GM10266 (cell line): Measurements from ENCODE around the gene HUWE1.
"Not testable (repeated sequence)": the region's sequence is repeated elsewhere in the genome, so short reads cannot be mapped to it uniquely, and the experiment has no call there.

Experiments used
- DNase-seq: peaks from one replicate; pipeline ENCODE4 v3.0.0; 2012; ENCODE audit errors: extremely low spot score
- TF ChIP-seq, protein P1 (sequence below): IDR thresholded peaks from 2 replicates; pipeline ENCODE4 v1.5.1; 2012; ENCODE audit warnings: mild to moderate bottlenecking, low read depth; ENCODE audit not compliant: control insufficient read depth, insufficient read depth; ENCODE audit errors: missing control alignments

HUWE1 gene

DNA sequence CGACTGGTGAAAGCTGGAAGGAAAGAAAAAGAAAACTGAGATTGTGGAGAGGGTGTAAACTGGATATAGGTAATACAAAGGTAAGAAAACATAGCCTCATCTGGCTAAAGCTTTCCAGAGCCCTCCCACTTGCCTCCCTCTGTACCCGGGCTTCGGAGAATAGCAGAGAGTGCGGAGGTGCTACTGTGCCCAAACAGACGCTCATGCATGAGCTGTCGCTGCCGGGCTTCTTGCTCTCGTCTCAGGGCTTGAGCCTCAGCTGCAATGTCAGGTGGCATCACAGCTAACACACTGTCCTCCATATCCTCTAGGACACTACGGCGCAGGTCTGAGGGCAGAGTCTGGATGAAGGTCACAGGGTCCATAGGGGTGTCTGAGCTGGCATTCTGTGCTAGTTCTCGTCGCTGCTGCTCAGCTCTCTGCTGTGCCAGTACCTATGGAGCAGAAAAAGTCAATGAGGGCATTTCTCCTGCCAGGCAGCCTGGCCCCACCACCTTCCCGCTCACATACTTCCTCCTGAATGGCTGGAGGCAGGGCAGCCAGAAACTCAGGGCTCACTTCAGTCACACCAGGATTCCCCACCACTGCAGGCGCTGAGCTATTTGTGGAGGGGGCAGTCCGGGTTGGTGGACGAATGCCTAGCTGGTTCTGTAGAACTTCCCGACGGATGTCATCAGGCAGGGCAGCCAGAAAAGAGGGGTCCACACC, 135.6 kb downstream of the HUWE1 start:
- no peak for DNase-seq

DNA sequence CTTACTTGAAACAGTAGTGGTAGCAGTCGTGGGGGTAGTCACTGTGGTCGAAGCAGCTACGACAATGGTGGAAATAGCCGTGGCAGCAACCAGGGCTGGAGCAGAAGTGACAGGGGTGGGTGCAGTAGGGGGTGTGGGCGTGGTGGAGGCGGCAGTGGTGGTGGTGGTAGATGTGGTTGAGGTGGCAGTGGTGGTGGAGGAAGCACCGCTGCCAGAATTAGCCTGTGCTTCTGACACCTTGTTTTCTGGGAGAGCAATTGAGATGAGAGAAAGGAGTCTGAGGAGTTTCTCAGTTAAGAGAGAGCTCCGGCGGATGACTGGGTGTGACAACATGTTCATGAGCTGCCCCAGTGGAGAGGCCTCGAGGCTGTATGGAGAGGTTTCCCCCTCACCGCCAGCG, 138.9 kb downstream of the HUWE1 start:
- no peak for DNase-seq
- TF ChIP-seq, protein P1, sequence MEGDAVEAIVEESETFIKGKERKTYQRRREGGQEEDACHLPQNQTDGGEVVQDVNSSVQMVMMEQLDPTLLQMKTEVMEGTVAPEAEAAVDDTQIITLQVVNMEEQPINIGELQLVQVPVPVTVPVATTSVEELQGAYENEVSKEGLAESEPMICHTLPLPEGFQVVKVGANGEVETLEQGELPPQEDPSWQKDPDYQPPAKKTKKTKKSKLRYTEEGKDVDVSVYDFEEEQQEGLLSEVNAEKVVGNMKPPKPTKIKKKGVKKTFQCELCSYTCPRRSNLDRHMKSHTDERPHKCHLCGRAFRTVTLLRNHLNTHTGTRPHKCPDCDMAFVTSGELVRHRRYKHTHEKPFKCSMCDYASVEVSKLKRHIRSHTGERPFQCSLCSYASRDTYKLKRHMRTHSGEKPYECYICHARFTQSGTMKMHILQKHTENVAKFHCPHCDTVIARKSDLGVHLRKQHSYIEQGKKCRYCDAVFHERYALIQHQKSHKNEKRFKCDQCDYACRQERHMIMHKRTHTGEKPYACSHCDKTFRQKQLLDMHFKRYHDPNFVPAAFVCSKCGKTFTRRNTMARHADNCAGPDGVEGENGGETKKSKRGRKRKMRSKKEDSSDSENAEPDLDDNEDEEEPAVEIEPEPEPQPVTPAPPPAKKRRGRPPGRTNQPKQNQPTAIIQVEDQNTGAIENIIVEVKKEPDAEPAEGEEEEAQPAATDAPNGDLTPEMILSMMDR: no peak

More for the DNA sequence above, 135.6 kb downstream of the HUWE1 start:
- TF ChIP-seq, protein P1: no peak

DNA sequence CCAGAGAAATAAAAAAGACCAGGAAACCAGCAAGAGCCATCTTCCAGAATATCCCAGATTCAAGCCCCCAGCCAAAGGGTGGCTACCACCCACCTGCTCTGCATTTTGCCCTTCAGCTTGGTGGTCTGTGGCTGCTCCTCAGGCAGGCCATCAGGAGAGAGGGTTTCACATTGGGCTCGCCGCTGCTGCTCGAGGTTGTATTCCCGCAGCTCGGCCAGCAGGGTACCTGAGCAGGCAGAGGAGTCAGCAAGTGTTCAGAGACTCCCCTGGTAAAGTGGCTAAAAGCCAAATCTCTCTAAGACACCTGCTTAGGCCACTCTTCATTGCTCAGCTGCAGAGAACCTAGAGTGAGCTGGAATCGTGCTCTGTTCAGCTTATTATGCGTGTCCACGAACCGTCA, 141.6 kb downstream of the HUWE1 start:
- TF ChIP-seq, protein P1: no peak
- DNase-seq: no peak

DNA sequence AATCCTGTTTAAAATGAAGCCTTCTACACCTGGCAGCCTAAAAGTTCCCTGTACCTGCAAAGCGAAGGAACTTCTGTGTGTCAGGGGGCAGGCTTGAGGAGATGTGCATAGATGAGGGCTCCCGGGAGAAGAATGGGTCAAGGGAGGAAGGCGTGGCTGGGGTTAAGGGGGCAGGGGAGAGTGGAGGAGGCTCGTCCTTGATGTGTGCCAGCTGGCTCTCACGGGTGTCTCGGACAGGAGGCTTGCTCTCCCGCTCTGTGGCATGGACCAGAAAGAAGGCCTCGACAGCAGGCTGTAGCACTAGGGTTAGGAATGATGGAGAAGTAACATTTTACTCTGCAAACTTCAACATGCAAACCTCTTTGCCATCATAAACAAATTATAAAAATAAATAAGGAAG, 147.7 kb downstream of the HUWE1 start:
- DNase-seq: no peak
- TF ChIP-seq, protein P1: no peak

DNA sequence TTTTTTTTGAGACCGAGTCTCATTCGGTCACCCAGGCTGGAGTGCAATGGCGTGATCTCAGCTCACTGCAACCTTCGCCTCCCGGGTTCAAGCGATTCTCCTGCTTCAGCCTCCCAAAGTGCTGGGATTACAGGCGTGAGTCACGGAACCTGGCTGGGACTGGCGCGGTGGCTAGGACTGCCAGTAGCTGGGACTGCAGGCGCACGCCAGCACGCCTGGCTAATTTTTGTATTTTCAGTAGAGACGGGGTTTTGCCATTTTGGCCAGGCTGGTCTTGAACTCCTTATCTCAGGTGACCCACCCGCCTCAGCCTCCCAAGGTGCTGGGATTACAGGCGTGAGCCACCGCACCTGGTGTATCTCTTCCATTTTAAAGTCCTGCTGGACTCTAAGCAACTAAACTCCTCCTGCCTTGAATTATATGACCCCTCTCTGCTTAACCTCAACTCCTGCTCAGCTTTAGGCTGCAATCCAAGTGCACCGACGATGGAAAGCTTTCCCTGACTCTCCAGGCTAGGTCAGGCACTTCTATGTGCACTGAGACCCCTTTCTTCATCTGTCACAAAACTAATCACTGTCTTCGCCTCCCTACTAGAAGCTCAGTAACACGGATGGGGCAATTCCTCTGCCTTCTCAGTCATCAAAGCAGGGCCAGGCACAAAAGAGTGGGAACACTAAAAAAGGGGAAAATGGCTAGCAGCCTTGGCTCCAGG, 155.1 kb downstream of the HUWE1 start:
- not testable (repeated sequence) for DNase-seq

DNA sequence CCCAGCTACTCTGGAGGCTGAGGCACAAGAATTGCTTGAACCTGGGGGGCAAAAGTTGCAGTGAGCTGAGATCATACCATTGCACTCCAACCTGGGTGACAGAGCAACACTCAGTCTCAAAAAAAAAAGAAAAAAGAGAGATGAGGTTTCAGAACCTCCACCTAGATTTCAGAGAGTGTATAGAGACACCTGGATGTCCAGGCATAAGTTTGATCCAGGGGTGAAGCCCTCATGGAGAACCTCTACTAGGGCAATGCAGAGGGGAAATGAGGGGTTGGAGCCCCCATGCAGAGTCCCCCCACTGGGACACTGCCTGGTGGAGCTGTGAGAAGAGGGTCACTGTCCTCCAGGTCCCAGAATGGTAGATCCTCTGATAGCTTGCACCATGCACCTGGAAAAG, 159.5 kb downstream of the HUWE1 start:
- DNase-seq: no peak
- TF ChIP-seq, protein P1: no peak

DNA sequence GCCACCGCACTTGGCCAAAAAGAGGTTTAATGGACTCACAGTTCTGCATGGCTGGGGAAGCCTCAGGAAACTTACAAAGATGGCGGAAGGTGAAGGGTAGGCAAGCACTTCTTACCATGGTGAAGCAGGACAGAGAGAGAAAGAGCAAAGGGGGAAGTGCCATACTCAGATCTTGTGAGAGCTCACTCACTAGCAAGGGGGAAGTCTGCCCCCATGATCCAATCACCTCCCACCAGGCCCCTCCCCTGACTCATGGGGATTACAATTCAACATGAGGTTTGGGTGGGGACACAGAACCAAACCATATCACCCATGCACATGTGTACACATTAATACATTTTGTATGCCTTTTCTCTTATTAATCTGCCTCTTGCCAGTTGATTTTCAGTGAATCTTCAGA, 175.2 kb downstream of the HUWE1 start:
- TF ChIP-seq, protein P1: no peak
- no peak for DNase-seq

DNA sequence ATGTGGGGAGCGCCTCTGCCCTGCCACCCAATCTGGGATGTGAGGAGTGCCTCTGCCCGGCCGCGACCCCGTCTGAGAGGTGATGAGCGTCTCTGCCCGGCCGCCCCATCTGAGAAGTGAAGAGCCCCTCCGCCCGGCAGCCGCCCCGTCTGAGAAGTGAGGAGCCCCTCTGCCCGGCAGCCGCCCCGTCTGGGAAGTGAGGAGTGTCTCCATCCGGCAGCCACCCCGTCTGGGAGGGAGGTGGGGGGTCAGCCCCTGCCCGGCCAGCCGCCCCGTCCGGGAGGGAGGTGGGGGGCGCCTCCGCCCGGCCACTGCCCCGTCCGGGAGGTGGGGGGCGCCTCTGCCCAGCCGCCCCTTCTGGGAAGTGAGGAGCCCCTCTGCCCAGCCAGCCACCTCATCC, 182.5 kb downstream of the HUWE1 start:
- DNase-seq: not testable (repeated sequence)
